Measurements from ENCODE around the gene CYB5RL.
"Not testable (repeated sequence)": the region's sequence is repeated elsewhere in the genome, so short reads cannot be mapped to it uniquely, and the experiment has no call there.

Gene CYB5RL

GRCh38 chr1:54237586-54237985 is 37.8 kb upstream of the CYB5RL start:
- ChIA-PET CTCF (no interaction called here), POLR2A (no interaction called here)
- no peak for TF ChIP-seq CTCF (IDR thresholded peaks at IDR 0.05; ENCODE audit: control extremely low read depth, extremely low read depth, low read depth, missing control alignments)
- DNase-seq (ENCODE audit: extremely low spot score): no peak

GRCh38 chr1:54234284-54234683 is 34.5 kb upstream of the CYB5RL start:
- POLR2A ChIA-PET: no interaction called here
- DNase-seq (ENCODE audit: extremely low spot score): no peak

DNA sequence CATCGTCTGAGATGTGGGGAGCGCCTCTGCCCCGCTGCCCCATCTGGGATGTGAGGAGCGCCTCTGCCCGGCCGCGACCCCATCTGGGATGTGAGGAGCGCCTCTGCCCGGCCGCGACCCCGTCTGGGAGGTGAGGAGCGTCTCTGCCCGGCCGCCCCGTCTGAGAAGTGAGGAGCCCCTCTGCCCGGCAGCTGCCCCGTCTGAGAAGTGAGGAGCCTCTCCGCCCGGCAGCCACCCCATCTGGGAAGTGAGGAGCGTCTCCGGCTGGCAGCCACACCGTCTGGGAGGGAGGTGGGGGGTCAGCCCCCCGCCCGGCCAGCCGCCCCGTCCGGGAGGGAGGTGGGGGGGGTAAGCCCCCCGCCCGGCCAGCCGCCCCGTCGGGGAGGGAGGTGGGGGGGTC is 33.4 kb upstream of the CYB5RL start:
- CTCF ChIA-PET; POLR2A ChIA-PET; DNase-seq (ENCODE audit: extremely low spot score): not testable (repeated sequence)

More at GRCh38 chr1:54234284-54234683, 34.5 kb upstream of the CYB5RL start:
- no peak for TF ChIP-seq CTCF (IDR thresholded peaks at IDR 0.05; ENCODE audit: control extremely low read depth, extremely low read depth, low read depth, missing control alignments)
- CTCF ChIA-PET: no interaction called here

DNA sequence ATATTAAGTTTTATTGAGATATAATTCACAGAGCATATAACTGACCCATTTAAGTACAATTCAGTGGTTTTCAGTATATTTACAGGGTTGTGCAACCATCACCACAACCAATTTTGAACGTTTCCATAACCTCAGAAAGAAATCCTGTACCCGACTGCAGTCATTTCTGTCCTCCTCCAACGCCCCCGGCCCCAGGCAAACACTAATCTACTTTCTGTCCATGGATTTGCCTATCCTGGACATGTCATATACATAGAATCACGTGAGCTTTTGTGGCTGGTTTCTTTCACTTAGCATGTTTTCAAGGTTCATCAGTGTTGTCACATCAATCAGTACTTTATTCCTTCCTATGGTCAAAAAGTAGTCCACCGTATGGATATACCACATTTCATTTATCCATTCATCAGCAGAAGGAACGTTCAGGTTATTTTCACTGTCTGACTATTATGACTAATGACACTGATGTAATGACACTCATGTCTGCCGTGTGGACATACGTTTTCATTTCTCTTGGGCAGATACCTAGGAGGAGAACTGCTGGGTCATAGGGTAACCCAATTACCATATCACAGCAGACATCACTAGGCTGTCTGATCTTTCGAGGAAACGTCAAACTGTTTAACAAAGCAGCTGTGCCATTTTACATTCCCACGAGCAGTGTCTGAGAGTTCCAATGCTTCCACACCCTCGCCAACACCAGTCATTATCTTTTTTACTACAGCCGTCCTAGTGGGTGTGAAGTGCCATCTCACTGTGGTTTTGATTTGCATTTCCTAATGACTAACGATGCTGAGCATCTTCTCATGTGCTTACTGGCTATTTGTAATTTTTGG is 30.9 kb upstream of the CYB5RL start:
- CTCF ChIA-PET: no interaction called here

GRCh38 chr1:54229281-54229891 is 29.6 kb upstream of the CYB5RL start:
- ChIA-PET CTCF (interaction anchor here (1.0 to 1.2 kb wide), 2 partner anchors 14 to 25 kb away, joined by 3 read pairs; no protein-coding TSS in a partner anchor), POLR2A (interaction anchor here (0.5 kb wide), 1 partner anchor 178 kb away, joined by 7 read pairs; no protein-coding TSS in a partner anchor)
- DNase-seq (ENCODE audit: extremely low spot score): no peak
- no peak for TF ChIP-seq CTCF (IDR thresholded peaks at IDR 0.05; ENCODE audit: control extremely low read depth, extremely low read depth, low read depth, missing control alignments)

More for the DNA sequence above, 30.9 kb upstream of the CYB5RL start:
- no peak for TF ChIP-seq CTCF (IDR thresholded peaks at IDR 0.05; ENCODE audit: control extremely low read depth, extremely low read depth, low read depth, missing control alignments)
- DNase-seq (ENCODE audit: extremely low spot score): no peak
- POLR2A ChIA-PET: no interaction called here

GRCh38 chr1:54228638-54229079 is 28.8 kb upstream of the CYB5RL start:
- DNase-seq (ENCODE audit: extremely low spot score): no peak
- TF ChIP-seq CTCF (IDR thresholded peaks at IDR 0.05; ENCODE audit: control extremely low read depth, extremely low read depth, low read depth, missing control alignments): no peak
- CTCF ChIA-PET: no interaction called here
- POLR2A ChIA-PET: interaction anchor here (0.6 kb wide), 1 partner anchor 31 kb away, joined by 3 read pairs; no protein-coding TSS in a partner anchor

DNA sequence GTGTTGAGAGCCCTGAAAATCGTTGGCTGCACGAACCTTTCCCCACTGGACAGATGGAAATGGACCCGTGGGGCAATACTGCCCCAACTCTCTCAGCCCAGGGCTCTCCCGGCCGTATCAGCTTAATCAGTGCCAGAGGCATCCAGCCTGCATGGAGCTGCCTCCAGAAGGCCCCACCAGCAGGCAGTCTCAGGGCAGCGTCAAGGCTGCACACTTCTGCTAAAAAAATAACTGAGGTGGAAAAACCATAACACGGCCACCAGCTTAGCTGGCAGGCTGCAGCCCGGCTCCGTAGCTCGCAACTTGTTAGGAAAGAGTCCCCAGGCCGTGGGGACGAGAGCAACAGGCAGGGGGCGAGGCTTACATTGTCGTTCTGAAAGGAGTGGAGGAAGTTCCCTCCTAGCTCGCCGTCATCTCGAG is 28.1 kb upstream of the CYB5RL start:
- ChIA-PET CTCF (no interaction called here), POLR2A (interaction anchor here (0.6 kb wide), 1 partner anchor 30 kb away, joined by 3 read pairs; no protein-coding TSS in a partner anchor)
- TF ChIP-seq CTCF (IDR thresholded peaks at IDR 0.05; ENCODE audit: control extremely low read depth, extremely low read depth, low read depth, missing control alignments): no peak
- no peak for DNase-seq (ENCODE audit: extremely low spot score)

All from GM10248 (cell line).